Measurements from ENCODE around the gene STMN1. TPM values are rescaled to one million over a fixed set of nuclear protein-coding genes. Genes with fewer than 3 reads are reported as not detected.
A peak's percentile ranks its signal among the peaks of the same experiment; 100 is the strongest.

STMN1 gene
- total and polyA plus RNA-seq, 9 of the 15 experiments (the other 6 are each of a cell fraction or from before 2014, with no cell fraction given): 269 to 2,153 (median 595) TPM

DNA sequence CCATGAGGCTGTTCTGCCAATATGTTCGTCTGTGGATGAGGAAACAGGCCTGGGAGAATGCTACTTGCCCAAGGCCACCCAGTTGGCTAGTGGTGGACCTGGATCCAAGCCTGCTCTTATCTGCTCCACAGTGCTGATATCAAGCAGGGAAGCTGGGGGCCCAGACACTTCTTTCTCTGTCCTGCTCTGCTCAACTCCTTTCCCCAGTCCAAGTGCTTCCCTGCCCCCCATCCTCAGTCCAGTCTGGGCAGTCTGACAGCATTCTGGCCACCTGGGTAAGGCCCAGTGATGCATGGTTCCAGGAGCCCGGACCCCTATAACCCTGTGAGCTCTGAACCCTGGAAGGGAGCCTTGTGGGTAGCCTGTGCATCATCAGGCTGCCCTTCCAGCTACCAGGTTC, 26.5 kb downstream of the STMN1 start (continued):
- TF ChIP-seq, protein P1, sequence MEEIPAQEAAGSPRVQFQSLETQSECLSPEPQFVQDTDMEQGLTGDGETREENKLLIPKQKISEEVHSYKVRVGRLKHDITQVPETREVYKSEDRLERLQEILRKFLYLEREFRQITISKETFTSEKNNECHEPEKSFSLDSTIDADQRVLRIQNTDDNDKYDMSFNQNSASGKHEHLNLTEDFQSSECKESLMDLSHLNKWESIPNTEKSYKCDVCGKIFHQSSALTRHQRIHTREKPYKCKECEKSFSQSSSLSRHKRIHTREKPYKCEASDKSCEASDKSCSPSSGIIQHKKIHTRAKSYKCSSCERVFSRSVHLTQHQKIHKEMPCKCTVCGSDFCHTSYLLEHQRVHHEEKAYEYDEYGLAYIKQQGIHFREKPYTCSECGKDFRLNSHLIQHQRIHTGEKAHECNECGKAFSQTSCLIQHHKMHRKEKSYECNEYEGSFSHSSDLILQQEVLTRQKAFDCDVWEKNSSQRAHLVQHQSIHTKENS (CRISPR knock-in tag; IDR thresholded peaks at IDR 0.05): no peak
- TF ChIP-seq SIX5 (IDR thresholded peaks at IDR 0.05; ENCODE audit: borderline replicate concordance in 1 of 2, insufficient read depth in 1 of 2, low read depth in 1 of 2, low read length in 2 of 2) (no peak), NFRKB (IDR thresholded peaks at IDR 0.05; ENCODE audit: low read depth) (no peak), GTF2A2 (tag; IDR thresholded peaks at IDR 0.05) (no peak), LARP7 (IDR thresholded peaks at IDR 0.05) (no peak), RAD21 (CRISPR knock-in tag; conservative IDR thresholded peaks at IDR 0.05 in 1 of 2, IDR thresholded peaks at IDR 0.05 in 1 of 2) (no peak)
- TF ChIP-seq, protein P2, sequence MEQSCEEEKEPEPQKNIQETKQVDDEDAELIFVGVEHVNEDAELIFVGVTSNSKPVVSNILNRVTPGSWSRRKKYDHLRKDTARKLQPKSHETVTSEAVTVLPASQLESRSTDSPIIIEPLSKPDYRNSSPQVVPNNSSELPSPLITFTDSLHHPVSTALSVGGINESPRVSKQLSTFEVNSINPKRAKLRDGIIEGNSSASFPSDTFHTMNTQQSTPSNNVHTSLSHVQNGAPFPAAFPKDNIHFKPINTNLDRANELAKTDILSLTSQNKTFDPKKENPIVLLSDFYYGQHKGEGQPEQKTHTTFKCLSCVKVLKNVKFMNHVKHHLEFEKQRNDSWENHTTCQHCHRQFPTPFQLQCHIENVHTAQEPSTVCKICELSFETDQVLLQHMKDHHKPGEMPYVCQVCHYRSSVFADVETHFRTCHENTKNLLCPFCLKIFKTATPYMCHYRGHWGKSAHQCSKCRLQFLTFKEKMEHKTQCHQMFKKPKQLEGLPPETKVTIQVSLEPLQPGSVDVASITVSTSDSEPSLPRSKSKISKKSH (CRISPR knock-in tag; IDR thresholded peaks at IDR 0.05): no peak

DNA sequence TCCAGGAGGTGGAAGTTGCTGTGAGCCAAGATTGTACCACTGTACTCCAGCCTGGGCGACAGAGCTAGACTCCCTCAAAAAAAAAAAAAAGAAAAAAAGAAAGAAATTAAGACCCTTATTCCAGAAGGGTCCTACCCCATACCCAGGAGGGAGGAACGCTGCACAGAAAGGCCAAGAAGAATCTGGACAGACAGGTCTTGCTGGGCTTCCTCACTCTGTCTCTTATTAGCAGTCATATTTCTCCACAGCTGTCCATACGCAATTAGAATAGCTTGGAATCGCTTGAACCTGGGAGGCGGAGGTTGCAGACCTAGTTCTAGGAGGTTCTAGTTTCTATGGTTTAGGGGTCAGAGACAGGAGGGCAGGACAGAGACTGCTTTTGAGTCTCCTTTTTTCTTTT, 27.5 kb downstream of the STMN1 start:
- DNase-seq (ENCODE audit: extremely low read depth in 1 of 4, low spot score in 3 of 4): no peak
- Histone ChIP-seq H3K79me2 (ENCODE audit: control insufficient read depth, insufficient read depth, low read length) (peaks cover 10% of the 10 kb centered on the region; the same call in 2 of the 3 replicates), H2AFZ (ENCODE audit: low read depth, low read length) (peak overlapping the region; percentile 36; the same call in 1 of the 2 replicates), H3K27me3 (ENCODE audit: control insufficient read depth in 2 of 2, insufficient read depth in 2 of 2, low read length in 2 of 2) (no peaks in the 10 kb centered on the region), H3K4me1 (replicated peaks in 1 of 2; ENCODE audit: control insufficient read depth in 2 of 2, insufficient read depth in 2 of 2, low read length in 2 of 2) (peaks cover 30 to 48% of the 10 kb centered on the region in 2 experiments), H3K9ac (ENCODE audit: insufficient read depth in 1 of 2, low read depth in 2 of 2, low read length in 2 of 2) (no peak overlapping the region; a peak in 1 of 4 replicates), H3K9me3 (replicated peaks; ENCODE audit: control insufficient read depth, insufficient read depth, low read depth, low read length) (no peaks in the 10 kb centered on the region), H3K27ac (ENCODE audit: extremely low read depth, low read depth, low read length) (no peak overlapping the region), H3K36me3 (ENCODE audit: control insufficient read depth, insufficient read depth, low read length) (no peaks in the 10 kb centered on the region), H3K4me3 (no peak overlapping the region), H3K9me1 (ENCODE audit: control insufficient read depth, insufficient read depth, low read length) (no peaks in the 10 kb centered on the region), H4K20me1 (replicated peaks; ENCODE audit: control insufficient read depth, insufficient read depth, low read length) (no peaks in the 10 kb centered on the region), H3K4me2 (ENCODE audit: insufficient read depth, low read length) (no peak overlapping the region)
- whole genome bisulfite sequencing (ENCODE audit: insufficient coverage, low coverage, missing lambda C conversion rate): 71% methylated on average over 4 of the region's 5 CpGs
- in situ Hi-C loops (cut with MboI) (no loop called here), intact Hi-C loops (cut with micrococcal nuclease) (no loop called here)
- ChIA-PET CTCF (ENCODE audit: low intra/inter-chr PET ratio) (no interaction called here), POLR2A (interaction anchor here (0.7 to 2.7 kb wide), 6 partner anchors 10 to 554 kb away, joined by 3 to 24 read pairs (median 6); partner anchors contain the start of gene DHDDS)
- peak; percentile 51 for FAIRE-seq
- BruUV-seq (replicated peaks): no TSS peak
- ATAC-seq: no peak
- no peak for TF ChIP-seq PRPF4 (IDR thresholded peaks at IDR 0.05; ENCODE audit: insufficient read depth, low read depth, low read length, poor library complexity, severe bottlenecking)
